Neural progenitor cell (in vitro differentiated cells): ENCODE results near the gene AGAP6. TPM values are rescaled to one million over a fixed set of nuclear protein-coding genes. Genes with fewer than 3 reads are reported as not detected.
"Not testable (repeated sequence)": the region's sequence is repeated elsewhere in the genome, so short reads cannot be mapped to it uniquely, and the experiment has no call there.

Source experiments
- DNase-seq: peaks from one replicate; pipeline ENCODE4 v3.0.0-alpha.2; 2016; ENCODE audit warnings: low spot score
- H2AFZ ChIP-seq: fragments of 200-600 bp; sonication (generic); replicated peaks from 2 replicates; pipeline ENCODE4 v1.6.1; 2016; ENCODE audit warnings: antibody characterized with exemption
- H3F3A ChIP-seq: fragments of 200-600 bp; sonication (generic); 2 replicates; pipeline ENCODE4 v1.6.1; 2016; ENCODE audit warnings: antibody characterized with exemption, low read depth
- H3K27ac ChIP-seq: fragments of 200-600 bp; sonication (generic); 2 replicates; pipeline ENCODE4 v1.5.1; 2016; ENCODE audit warnings: mild to moderate bottlenecking
- H3K27me3 ChIP-seq: fragments of 200-600 bp; sonication (generic); 2 replicates; pipeline ENCODE4 v1.6.1; 2016; ENCODE audit warnings: mild to moderate bottlenecking, moderate library complexity
- H3K36me3 ChIP-seq: fragments of 200-600 bp; sonication (generic); 2 replicates; pipeline ENCODE4 v1.5.1; 2016
- H3K4me1 ChIP-seq: fragments of 200-600 bp; sonication (generic); 2 replicates; pipeline ENCODE4 v1.6.1; 2016; ENCODE audit warnings: mixed run types
- H3K4me2 ChIP-seq: fragments of 200-600 bp; sonication (generic); 2 replicates; pipeline ENCODE4 v1.6.1; 2016
- H3K4me3 ChIP-seq: fragments of 200-600 bp; sonication (generic); 2 replicates; pipeline ENCODE4 v1.5.1; 2016
- H3K79me2 ChIP-seq: fragments of 200-600 bp; sonication (generic); 2 replicates; pipeline ENCODE4 v1.6.1; 2016; ENCODE audit warnings: low read depth
- H3K9ac ChIP-seq: fragments of 200-600 bp; sonication (generic); 2 replicates; pipeline ENCODE4 v1.6.1; 2016
- H3K9me3 ChIP-seq: fragments of 200-600 bp; sonication (generic); 2 replicates; pipeline ENCODE4 v1.5.1; 2016; ENCODE audit warnings: low read depth
- H4K20me1 ChIP-seq: fragments of 200-600 bp; sonication (generic); 2 replicates; pipeline ENCODE4 v1.6.1; 2016; ENCODE audit warnings: low read depth
- H3K27ac Mint-ChIP-seq: 3 replicates; pipeline ENCODE4 v1.8.0; 2021; ENCODE audit warnings: mixed read lengths
- H3K27me3 Mint-ChIP-seq: 2 replicates; pipeline ENCODE4 v1.8.0; 2022; ENCODE audit warnings: low read depth, mild to moderate bottlenecking, inconsistent platforms, moderate library complexity, mixed read lengths; ENCODE audit not compliant: insufficient read depth
- H3K36me3 Mint-ChIP-seq: 3 replicates; pipeline ENCODE4 v1.8.0; 2021; ENCODE audit warnings: mixed read lengths
- H3K4me1 Mint-ChIP-seq: 3 replicates; pipeline ENCODE4 v1.8.0; 2021; ENCODE audit warnings: mixed read lengths
- H3K4me3 Mint-ChIP-seq: 3 replicates; pipeline ENCODE4 v1.8.0; 2021; ENCODE audit warnings: mild to moderate bottlenecking, moderate library complexity, mixed read lengths
- H3K9me3 Mint-ChIP-seq: 3 replicates; pipeline ENCODE4 v1.8.0; 2020; ENCODE audit warnings: mixed read lengths
- small RNA-seq: library from RNA; depleted of rRNA; stranded (forward); fragments of <200 nt; gene quantifications from one replicate; pipeline ENCODE3, GENCODE V24; 2015
- total RNA-seq: library from RNA; depleted of rRNA; stranded (reverse); fragments of >200 nt; gene quantifications from 2 replicates; pipeline ENCODE4 v1.2.3, GENCODE V29; 2015; ENCODE audit warnings: low replicate concordance

The AGAP6 gene
- total RNA-seq, 1 donor from 2014 or later, result 12.3 TPM

- not testable (repeated sequence) for H3K79me2 ChIP-seq, H3K27ac Mint-ChIP-seq, H3K9me3 ChIP-seq, H2AFZ ChIP-seq, H3K36me3 ChIP-seq, H3K9me3 Mint-ChIP-seq, H3K9ac ChIP-seq, DNase-seq, H3K27me3 Mint-ChIP-seq, H3K4me2 ChIP-seq, H3K4me1 ChIP-seq, H3K4me3 ChIP-seq, H4K20me1 ChIP-seq, H3K27ac ChIP-seq, H3K36me3 Mint-ChIP-seq, H3K4me1 Mint-ChIP-seq, H3F3A ChIP-seq, H3K4me3 Mint-ChIP-seq
- H3K27me3 ChIP-seq, result peaks cover 10% of the 10 kb centered on the region
Observed at GRCh38 chr10:50056654-50057053, 68.4 kb downstream of the AGAP6 start.

- H4K20me1 ChIP-seq, H3K4me3 ChIP-seq, H3K27me3 Mint-ChIP-seq, H3K4me2 ChIP-seq, H3F3A ChIP-seq, H3K79me2 ChIP-seq, H3K9ac ChIP-seq, H3K9me3 ChIP-seq, H3K4me1 Mint-ChIP-seq, H2AFZ ChIP-seq, DNase-seq, H3K4me1 ChIP-seq, H3K27ac ChIP-seq, H3K27ac Mint-ChIP-seq, H3K4me3 Mint-ChIP-seq, H3K36me3 ChIP-seq, H3K9me3 Mint-ChIP-seq, H3K36me3 Mint-ChIP-seq: not testable (repeated sequence)
- H3K27me3 ChIP-seq, result peaks cover 21% of the 10 kb centered on the region
Observed at GRCh38 chr10:50058727-50059126, 70.5 kb downstream of the AGAP6 start.

- H3K79me2 ChIP-seq, H3F3A ChIP-seq, H3K27ac Mint-ChIP-seq, H3K36me3 Mint-ChIP-seq, H3K9ac ChIP-seq, H3K27ac ChIP-seq, H3K9me3 ChIP-seq, H3K4me3 Mint-ChIP-seq, H3K36me3 ChIP-seq, H3K9me3 Mint-ChIP-seq, H3K4me3 ChIP-seq, H3K4me1 Mint-ChIP-seq, H3K4me1 ChIP-seq, H3K4me2 ChIP-seq, H4K20me1 ChIP-seq, DNase-seq, H2AFZ ChIP-seq, H3K27me3 Mint-ChIP-seq: not testable (repeated sequence)
- H3K27me3 ChIP-seq, result peaks cover 28% of the 10 kb centered on the region
Observed at GRCh38 chr10:50059946-50060345, 71.7 kb downstream of the AGAP6 start.

Small RNAs within 50 kb of the gene (small RNA-seq; reads per million reads assigned to genes)
- not detected for gene RNA5SP317
- 0.25 reads per million, percentile 14 among the genes with 10 or more reads in this experiment for gene SNORA74C-2

Other genes with a start within 250 kb of the AGAP6 start
- gene OGDHL, start 226.1 kb upstream of the AGAP6 start, total RNA-seq, result 0.34 and 0.56 TPM in 2 replicates
- 57.5 and 67.2 TPM in 2 replicates for gene PARG, start 46.4 kb upstream of the AGAP6 start, total RNA-seq
- gene TIMM23B, start 46.4 kb upstream of the AGAP6 start, total RNA-seq, result 17.3 and 19.5 TPM in 2 replicates
- gene WASHC2A, start 79.5 kb downstream of the AGAP6 start, total RNA-seq, result 17.7 and 17.9 TPM in 2 replicates